Tibial nerve (tissue), 4 donors: ENCODE measurements around the gene PDCD1. TPM values are rescaled to one million over a fixed set of nuclear protein-coding genes. Genes with fewer than 3 reads are reported as not detected.
"Not testable (repeated sequence)": the region's sequence is repeated elsewhere in the genome, so short reads cannot be mapped to it uniquely, and the experiment has no call there.

Experiments
- DNase-seq, 2 donors: peaks; one replicate each; pipeline ENCODE4 v3.0.0-alpha.2; 2019; ENCODE audit warnings: low spot score in 2 of 2
- H3K27ac ChIP-seq, 4 donors: fragments of 200-600 bp; sonication (generic) in 3 of 4; one replicate each; pipeline ENCODE4 v1.5.1; 2017 to 2019; ENCODE audit warnings: mild to moderate bottlenecking in 1 of 4
- H3K27me3 ChIP-seq, 2 donors: fragments of 200-600 bp; sonication (generic) in 1 of 2; one replicate each; pipeline versions ENCODE4 v1.5.1 to v1.6.0; 2017 to 2019
- H3K36me3 ChIP-seq, 3 donors: fragments of 200-600 bp; sonication (generic); one replicate each; pipeline ENCODE4 v1.5.1; 2018 to 2019
- H3K4me1 ChIP-seq, 4 donors: fragments of 200-600 bp; sonication (generic) in 3 of 4; one replicate each; pipeline ENCODE4 v1.5.1; 2017 to 2019
- H3K4me3 ChIP-seq, 4 donors: fragments of 200-600 bp; sonication (generic) in 3 of 4; one replicate each; pipeline ENCODE4 v1.5.1; 2017 to 2019; ENCODE audit warnings: mild to moderate bottlenecking in 1 of 4, moderate library complexity in 1 of 4
- H3K9me3 ChIP-seq, 4 donors: fragments of 200-600 bp; sonication (generic) in 3 of 4; one replicate each; pipeline ENCODE4 v1.5.1; 2017 to 2019
- CTCF ChIP-seq, 5 experiments: fragments of 200-600 bp in 3 of 5; fragments of 450-650 bp in 2 of 5; sonication (generic) in 3 of 5; IDR thresholded peaks; one replicate each; pipeline ENCODE4 v1.5.1; 2016 to 2019; ENCODE audit warnings: antibody characterized with exemption in 5 of 5, mild to moderate bottlenecking in 3 of 5, moderate library complexity in 2 of 5
- EP300 ChIP-seq, 2 donors: sonication (generic); formaldehyde crosslinking; IDR thresholded peaks; one replicate each; pipeline ENCODE4 v1.6.1; 2017; ENCODE audit warnings: antibody characterized with exemption in 2 of 2, mild to moderate bottlenecking in 1 of 2
- POLR2A ChIP-seq, 2 donors: fragments of 450-650 bp; IDR thresholded peaks; one replicate each; pipeline ENCODE4 v1.6.1; 2017; ENCODE audit warnings: antibody characterized with exemption in 2 of 2, mild to moderate bottlenecking in 2 of 2, moderate library complexity in 2 of 2
- WGBS, 2 donors: methylation state at CpG; one replicate each; pipeline ENCODE4 v1.1.5; 2018; 5-methylcytosine and 5-hydroxymethylcytosine counted together
- total RNA-seq, 4 donors: library from RNA; depleted of rRNA; stranded (reverse); fragments of >200 nt; gene quantifications; one replicate each; pipeline ENCODE4 v1.1.0, GENCODE V29; 2016

PDCD1 gene
- total RNA-seq, 4 donors from 2014 or later = 0.22 to 0.60 (median 0.42) TPM; not detected in 1

- H3K9me3 ChIP-seq = no peaks in the 10 kb centered on the region
- DNase-seq = peak in 1 of 2 donors; percentile 22
- WGBS, 2 donors = 9 to 11% methylated on average over 23 to 73 of the region's 109 CpGs
These were observed 55.0 kb downstream of the PDCD1 start for GRCh38 chr2:241803387-241804325.

DNA sequence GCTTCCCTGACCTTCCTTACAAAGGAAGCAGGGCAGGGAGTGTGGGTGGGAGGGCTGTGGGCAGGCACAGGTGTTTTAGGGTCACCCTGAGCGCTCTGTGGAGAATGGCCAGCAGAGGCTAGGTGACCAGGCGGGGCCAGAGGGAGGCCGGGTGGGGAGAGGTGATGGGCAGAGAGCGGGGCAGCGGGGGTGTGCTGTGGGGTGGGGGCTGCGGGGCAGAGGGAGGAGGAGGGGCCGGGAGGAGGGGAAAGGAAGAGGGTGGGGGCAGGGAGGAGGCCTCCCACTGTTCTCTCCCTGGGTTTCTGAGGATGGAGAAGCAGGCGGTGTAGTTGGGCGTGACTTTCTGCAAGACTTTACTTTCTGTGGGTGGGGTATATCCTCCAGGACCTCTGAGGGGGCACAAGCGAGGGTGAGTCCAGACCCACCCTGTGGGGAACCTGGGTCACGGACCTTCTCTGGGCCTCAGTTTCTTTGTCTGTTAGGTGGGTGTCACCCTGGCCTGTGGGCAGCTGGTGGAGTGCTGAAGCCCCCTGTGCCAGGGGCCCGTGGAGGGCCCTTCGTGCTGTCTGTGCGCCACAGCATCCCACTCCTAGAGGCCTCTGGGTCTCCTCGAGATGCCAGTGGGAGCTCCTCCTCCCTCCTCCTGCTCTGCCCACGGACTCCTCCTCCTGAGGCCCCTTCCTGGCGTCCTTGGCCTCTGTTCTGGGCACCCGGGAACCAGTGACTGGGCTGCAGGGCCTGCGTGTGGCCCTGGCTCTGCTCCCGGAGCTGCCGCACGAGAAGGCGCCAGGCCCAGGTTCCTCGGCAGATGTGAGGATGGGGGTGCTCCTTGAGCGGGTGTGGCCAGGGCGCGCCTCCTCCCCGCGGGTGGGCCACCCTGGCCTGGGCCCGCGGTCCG, 56.0 kb downstream of the PDCD1 start:
- peak overlapping the region in 2 of 4 donors; percentile 34 to 49 for H3K4me3 ChIP-seq
- DNase-seq = no peak

More at GRCh38 chr2:241803387-241804325, 55.0 kb downstream of the PDCD1 start:
- peaks cover 0 to 19% of the 10 kb centered on the region in 2 donors for H3K27me3 ChIP-seq
- H3K36me3 ChIP-seq = no peaks in the 10 kb centered on the region
- peaks cover 0 to 29% (median 14%) of the 10 kb centered on the region in 4 donors for H3K4me1 ChIP-seq
- H3K27ac ChIP-seq = peak overlapping the region in 1 of 4 donors; percentile 42
- H3K4me3 ChIP-seq = peak overlapping the region; percentile 21 to 49 (median 37)
- no peak for TF ChIP-seq POLR2A (IDR thresholded peaks at IDR 0.05)

DNA sequence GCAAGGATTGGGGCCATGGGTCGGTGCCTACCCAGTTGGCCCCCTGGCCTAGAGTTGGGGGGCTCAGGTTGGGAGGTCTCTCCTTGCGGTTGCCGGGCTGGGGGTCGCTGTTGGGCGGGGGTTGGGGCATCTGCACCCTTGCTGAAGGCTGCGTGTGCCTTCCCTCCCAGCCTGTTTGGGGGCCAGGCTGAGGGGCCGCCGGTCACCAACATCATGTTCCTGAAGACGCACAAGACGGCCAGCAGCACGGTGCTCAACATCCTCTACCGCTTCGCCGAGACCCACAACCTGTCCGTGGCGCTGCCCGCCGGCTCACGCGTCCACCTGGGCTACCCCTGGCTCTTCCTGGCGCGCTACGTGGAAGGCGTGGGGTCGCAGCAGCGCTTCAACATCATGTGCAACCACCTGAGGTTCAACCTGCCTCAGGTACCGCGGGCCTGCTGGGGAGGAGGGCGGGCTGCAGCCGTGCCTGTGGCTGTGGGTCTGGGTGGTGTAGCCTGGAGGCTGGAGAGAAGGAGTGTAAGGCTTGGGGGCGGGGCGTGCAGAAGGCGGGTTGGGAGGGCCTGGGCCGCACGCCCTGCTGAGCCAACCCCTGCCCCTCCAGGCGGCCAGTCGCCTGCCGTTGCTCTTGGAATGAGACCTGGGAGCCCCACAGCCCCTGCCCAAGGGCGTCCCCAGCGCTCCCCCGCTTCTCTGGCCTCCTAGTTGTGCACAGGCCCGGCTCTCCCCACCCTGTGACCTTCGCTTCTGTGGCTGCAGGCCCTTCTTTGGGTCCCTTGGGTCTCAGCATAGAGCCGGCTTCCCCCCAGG, 56.9 kb downstream of the PDCD1 start:
- peaks cover 0 to 24% (median 14%) of the 10 kb centered on the region in 4 donors for H3K4me1 ChIP-seq
- TF ChIP-seq CTCF (IDR thresholded peaks at IDR 0.05) (no peak), POLR2A (IDR thresholded peaks at IDR 0.05) (no peak), EP300 (IDR thresholded peaks at IDR 0.05) (no peak)
- H3K36me3 ChIP-seq = no peaks in the 10 kb centered on the region
- no peak for DNase-seq
- peaks cover 0 to 19% of the 10 kb centered on the region in 2 donors for H3K27me3 ChIP-seq
- H3K9me3 ChIP-seq = no peaks in the 10 kb centered on the region
- no peak overlapping the region for H3K4me3 ChIP-seq
- 78 to 81% methylated on average over 13 to 44 of the region's 44 CpGs for WGBS, 2 donors
- no peak overlapping the region for H3K27ac ChIP-seq

More for the DNA sequence above, 56.0 kb downstream of the PDCD1 start:
- no peaks in the 10 kb centered on the region for H3K9me3 ChIP-seq
- H3K27ac ChIP-seq = no peak overlapping the region
- peaks cover 0 to 24% (median 14%) of the 10 kb centered on the region in 4 donors for H3K4me1 ChIP-seq
- WGBS, 2 donors = 61 to 65% methylated on average over 19 to 32 of the region's 32 CpGs
- no peaks in the 10 kb centered on the region for H3K36me3 ChIP-seq
- TF ChIP-seq POLR2A (IDR thresholded peaks at IDR 0.05) (no peak), CTCF (IDR thresholded peaks at IDR 0.05) (no peak), EP300 (IDR thresholded peaks at IDR 0.05) (no peak)
- H3K27me3 ChIP-seq = peaks cover 0 to 19% of the 10 kb centered on the region in 2 donors

GRCh38 chr2:241800198-241800903, 58.3 kb downstream of the PDCD1 start:
- 74 to 77% methylated on average over 35 of the region's 35 CpGs for WGBS, 2 donors
- not testable (repeated sequence) for DNase-seq

More at GRCh38 chr2:241800198-241800903, 58.3 kb downstream of the PDCD1 start:
- H3K36me3 ChIP-seq, H3K4me3 ChIP-seq, H3K9me3 ChIP-seq, H3K27ac ChIP-seq: not testable (repeated sequence)
- Histone ChIP-seq H3K4me1 (peaks cover 0 to 24% (median 14%) of the 10 kb centered on the region in 4 donors), H3K27me3 (peaks cover 0 to 19% of the 10 kb centered on the region in 2 donors)

Other genes starting within 250 kb of the PDCD1 start
- 10 to 100 TPM; 27.3 to 61.2 (median 42.0) TPM for gene THAP4, start 221.7 kb downstream of the PDCD1 start, total RNA-seq
- 100 to 1,000 TPM in 2 of 4 donors, 10 to 100 TPM in 2; 61.8 to 146 (median 87.2) TPM for gene ATG4B, start 221.2 kb downstream of the PDCD1 start, total RNA-seq
- 10 to 100 TPM; 20.5 to 35.4 (median 21.3) TPM for gene DTYMK, start 172.1 kb downstream of the PDCD1 start, total RNA-seq
- 10 to 100 TPM; 33.4 to 73.3 (median 56.2) TPM for gene ING5, start 156.9 kb downstream of the PDCD1 start, total RNA-seq
- 10 to 100 TPM; 24.7 to 58.8 (median 43.9) TPM for gene D2HGDH, start 124.3 kb downstream of the PDCD1 start, total RNA-seq
- 1 to 10 TPM in 1 of 4 donors, under 1 TPM in 2, not detected in 1; 0.21 to 3.9 (median 0.30) TPM for gene GAL3ST2, start 82.1 kb downstream of the PDCD1 start, total RNA-seq
- gene NEU4, start 49.7 kb downstream of the PDCD1 start, total RNA-seq = 1 to 10 TPM in 2 of 4 donors, not detected in 2; 1.1 to 1.6 TPM
- not detected for gene RTP5, start 10.8 kb upstream of the PDCD1 start, total RNA-seq